G401.6 (cell line): Measurements from ENCODE around the gene RIMS1.

Experiments
- FAIRE-seq: peaks from 2 replicates; lab custom pipeline; 2012; peaks lifted over from hg19 to GRCh38; lab: Jason Lieb, UNC

Gene RIMS1

GRCh38 chr6:72418495-72418894, 532.1 kb downstream of the RIMS1 start:
- FAIRE-seq = no peak

GRCh38 chr6:72419966-72420365, 533.6 kb downstream of the RIMS1 start:
- no peak for FAIRE-seq

GRCh38 chr6:72420409-72420808, 534.1 kb downstream of the RIMS1 start:
- no peak for FAIRE-seq

GRCh38 chr6:72421387-72421786, 535.0 kb downstream of the RIMS1 start:
- FAIRE-seq = no peak

DNA sequence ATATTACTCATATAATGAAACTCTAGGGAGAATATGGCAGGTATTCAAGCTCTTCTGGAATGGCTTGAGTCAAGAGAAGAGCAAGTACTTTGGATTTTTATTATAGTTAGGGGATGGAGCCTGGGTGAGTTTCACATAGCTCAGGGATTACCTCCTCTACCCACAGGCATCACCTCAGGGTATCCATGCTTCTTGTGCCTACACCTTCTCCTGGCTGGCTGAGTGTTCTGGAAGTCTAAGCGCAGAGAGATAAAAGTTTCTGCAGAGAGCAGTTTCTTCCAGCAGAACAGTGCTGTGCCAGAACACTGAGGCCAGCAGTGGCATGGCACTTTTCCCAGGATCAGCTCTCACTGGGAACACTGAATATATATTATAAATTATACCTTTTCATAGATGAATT, 535.8 kb downstream of the RIMS1 start:
- FAIRE-seq = no peak

DNA sequence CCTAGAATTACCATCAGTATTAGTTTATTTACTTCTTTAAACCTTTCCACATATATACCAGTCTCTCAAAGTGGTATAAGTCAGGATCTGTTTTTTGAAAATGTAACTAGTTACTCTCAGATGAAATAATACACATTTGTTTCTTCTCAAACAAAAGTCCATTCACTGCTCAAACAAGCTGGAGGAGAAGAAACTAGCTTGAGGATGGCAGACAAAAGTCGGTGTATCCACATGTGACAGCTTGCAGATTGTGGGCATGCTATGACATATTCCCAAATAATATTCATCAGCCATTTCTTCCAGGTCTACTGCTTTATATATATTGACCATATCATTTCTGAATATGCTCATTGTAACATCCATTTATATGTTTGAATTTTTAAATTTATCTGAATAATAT, 538.1 kb downstream of the RIMS1 start:
- no peak for FAIRE-seq

DNA sequence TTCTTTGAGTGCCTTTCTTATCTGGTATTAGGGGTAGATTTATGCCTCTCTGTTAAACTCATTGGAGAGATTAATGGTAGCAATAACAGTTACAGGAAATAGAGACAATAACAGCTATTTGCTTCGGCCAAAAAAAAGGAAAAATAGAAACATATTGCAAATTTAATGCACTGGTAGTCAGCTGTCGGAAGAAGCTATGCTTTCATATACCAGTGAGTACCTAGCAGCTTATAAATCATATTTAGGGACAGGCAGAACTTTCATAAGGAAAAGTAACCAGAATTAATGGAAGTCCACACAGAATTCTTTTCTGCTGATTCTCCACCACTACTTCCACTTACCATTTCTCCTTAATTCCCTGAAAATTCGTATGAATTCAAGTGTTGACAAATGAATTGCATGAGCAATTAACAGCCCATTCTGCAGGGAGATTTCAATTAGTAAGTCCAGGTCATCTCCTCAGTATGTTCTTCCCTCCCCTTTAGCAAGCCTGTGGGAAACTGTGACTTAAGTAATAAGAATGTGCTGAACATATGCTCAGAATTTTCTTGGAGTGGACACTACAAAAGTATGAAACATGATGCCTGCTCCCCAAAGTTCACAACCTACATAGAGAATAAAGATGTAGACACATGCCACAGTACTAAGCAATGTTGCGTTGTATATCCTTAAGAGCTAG, 538.8 kb downstream of the RIMS1 start:
- FAIRE-seq = no peak

DNA sequence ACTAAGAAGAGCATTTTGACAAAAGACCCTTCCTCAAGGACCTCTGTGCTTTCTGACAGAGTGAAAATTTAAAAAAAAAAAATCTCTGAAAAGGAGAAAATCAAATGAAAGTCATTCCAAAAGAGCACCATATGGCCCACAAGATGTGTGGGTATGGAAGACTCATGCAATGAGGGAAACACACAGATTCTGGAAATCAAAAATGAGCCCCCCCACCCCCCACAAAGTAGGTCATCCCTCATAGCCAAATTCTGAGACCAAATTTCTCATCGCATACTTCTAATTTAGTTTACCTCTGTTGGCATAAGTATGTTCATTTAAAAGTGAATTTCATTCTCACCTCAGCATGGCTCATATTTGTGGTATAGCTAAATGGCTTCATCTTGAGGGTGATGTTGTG, 554.3 kb downstream of the RIMS1 start:
- FAIRE-seq = no peak

DNA sequence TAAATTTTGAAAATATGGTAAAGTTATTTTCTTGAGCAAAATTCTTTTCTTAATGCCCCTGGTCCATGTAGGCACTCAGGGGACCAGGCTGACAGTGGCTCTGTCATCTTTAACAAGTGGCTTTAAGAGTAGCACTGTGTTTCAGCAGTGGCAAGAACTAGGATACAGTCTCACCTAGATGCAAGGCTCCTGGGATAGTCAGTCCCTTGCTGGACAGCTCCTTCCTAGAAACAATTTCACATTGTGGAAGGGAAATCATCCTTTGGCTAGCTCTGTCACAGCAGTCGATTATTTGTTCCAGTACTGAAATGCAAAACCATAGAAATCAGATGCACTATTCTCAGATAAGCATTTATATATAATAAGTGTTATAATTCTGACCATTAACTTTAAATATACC, 560.1 kb downstream of the RIMS1 start:
- no peak for FAIRE-seq
